ENCODE measurements around the gene ERC2.

ERC2 gene

DNA sequence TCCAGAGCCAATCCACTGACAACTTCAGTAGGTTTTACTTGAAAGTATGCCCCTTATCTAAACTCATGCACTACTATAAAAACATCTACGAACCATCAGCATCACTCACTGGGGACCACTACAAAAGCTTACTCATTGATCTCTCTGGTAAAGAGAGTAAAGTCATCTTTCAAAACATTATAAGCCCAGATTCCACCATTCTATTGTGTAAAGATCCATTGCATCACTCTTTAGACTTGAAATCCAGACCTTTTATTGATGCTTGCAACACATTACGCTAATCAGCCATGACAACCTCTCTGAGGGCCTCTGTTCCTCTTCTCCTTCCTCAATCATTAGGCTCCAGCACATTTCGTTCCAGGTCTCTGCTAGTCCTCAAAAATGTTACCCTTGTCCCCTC, 732.3 kb downstream of the ERC2 start:
- H3K4me3 ChIP-seq (ENCODE audit: low read depth, low read length), result no peak overlapping the region
- TF ChIP-seq, protein P1, sequence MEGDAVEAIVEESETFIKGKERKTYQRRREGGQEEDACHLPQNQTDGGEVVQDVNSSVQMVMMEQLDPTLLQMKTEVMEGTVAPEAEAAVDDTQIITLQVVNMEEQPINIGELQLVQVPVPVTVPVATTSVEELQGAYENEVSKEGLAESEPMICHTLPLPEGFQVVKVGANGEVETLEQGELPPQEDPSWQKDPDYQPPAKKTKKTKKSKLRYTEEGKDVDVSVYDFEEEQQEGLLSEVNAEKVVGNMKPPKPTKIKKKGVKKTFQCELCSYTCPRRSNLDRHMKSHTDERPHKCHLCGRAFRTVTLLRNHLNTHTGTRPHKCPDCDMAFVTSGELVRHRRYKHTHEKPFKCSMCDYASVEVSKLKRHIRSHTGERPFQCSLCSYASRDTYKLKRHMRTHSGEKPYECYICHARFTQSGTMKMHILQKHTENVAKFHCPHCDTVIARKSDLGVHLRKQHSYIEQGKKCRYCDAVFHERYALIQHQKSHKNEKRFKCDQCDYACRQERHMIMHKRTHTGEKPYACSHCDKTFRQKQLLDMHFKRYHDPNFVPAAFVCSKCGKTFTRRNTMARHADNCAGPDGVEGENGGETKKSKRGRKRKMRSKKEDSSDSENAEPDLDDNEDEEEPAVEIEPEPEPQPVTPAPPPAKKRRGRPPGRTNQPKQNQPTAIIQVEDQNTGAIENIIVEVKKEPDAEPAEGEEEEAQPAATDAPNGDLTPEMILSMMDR (IDR thresholded peaks at IDR 0.05; ENCODE audit: low read depth, low read length, missing control alignments), result no peak
- no peak for DNase-seq (ENCODE audit: low read depth)
- in situ Hi-C loops (cut with HindIII; ENCODE audit: low sequenced_read_pairs), result loop anchor here (25.0 kb wide), 1 partner anchor 874 kb away; no protein-coding TSS in a partner anchor

DNA sequence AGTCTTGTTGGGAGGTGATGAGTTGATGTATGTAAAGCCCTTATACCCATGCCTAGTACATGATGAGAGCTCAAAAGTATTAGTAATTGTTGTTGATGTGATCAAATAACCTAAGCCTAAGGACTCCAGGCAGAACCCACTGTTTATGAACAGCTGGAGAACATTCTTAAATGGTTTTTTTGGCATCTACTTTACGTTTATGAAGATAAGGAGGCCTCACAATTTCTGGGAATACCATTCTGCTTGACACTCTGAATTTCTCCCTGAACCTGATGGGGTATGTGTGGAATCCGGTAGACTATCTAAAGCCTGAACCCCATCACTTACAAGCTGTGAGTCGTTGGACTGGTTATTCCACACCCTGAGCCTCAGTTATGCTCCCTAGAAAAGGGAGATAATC, 736.5 kb downstream of the ERC2 start:
- no peak overlapping the region for H3K4me3 ChIP-seq (ENCODE audit: low read depth, low read length)
- TF ChIP-seq, protein P1 (IDR thresholded peaks at IDR 0.05; ENCODE audit: low read depth, low read length, missing control alignments), result no peak
- no peak for DNase-seq (ENCODE audit: low read depth)
- in situ Hi-C loops (cut with HindIII; ENCODE audit: low sequenced_read_pairs), result loop anchor here (25.0 kb wide), 1 partner anchor 869 kb away; no protein-coding TSS in a partner anchor

GRCh38 chr3:55729546-55729945, 738.7 kb downstream of the ERC2 start:
- no peak for DNase-seq (ENCODE audit: low read depth)
- TF ChIP-seq, protein P1 (IDR thresholded peaks at IDR 0.05; ENCODE audit: low read depth, low read length, missing control alignments), result no peak
- in situ Hi-C loops (cut with HindIII; ENCODE audit: low sequenced_read_pairs), result loop anchor here (25.0 kb wide), 1 partner anchor 867 kb away; no protein-coding TSS in a partner anchor
- H3K4me3 ChIP-seq (ENCODE audit: low read depth, low read length), result no peak overlapping the region

DNA sequence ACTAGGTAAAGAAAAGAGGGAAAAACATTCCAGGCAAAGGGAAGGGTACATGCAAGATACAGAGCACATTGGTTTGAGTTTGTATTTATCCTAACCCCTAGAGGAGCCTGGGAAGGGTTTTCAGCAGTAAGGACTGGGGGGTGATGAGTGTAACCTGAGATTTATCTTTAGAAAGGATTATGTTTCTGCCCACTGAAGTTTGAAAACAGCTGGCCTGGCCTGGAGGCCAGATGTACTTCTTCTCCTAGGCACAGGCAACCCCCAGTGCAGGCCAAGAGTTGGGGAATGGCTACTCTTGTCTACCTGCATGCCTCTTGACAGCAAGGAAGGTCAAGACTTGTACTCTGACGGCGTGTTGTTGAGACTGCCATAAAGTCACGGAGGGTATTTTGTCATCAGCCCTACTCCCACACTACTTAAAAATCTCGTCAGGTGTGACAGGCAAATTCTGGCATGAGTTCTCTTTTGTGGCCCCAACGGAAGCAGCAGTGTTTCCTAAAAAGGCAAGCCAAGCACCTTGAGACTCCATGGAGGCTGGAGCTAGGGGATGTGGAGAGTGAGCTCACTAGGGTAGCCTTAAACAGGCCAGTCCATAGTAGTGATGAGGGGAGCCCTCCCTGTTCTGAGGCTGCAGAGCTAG, 739.7 kb downstream of the ERC2 start:
- TF ChIP-seq, protein P1 (IDR thresholded peaks at IDR 0.05; ENCODE audit: low read depth, low read length, missing control alignments), result no peak

GRCh38 chr3:55726501-55726775, 741.8 kb downstream of the ERC2 start:
- TF ChIP-seq, protein P1 (IDR thresholded peaks at IDR 0.05; ENCODE audit: low read depth, low read length, missing control alignments), result no peak
- no peak overlapping the region for H3K4me3 ChIP-seq (ENCODE audit: low read depth, low read length)
- in situ Hi-C loops (cut with HindIII; ENCODE audit: low sequenced_read_pairs), result loop anchor here (25.0 kb wide), 1 partner anchor 864 kb away; no protein-coding TSS in a partner anchor
- DNase-seq (ENCODE audit: low read depth), result no peak

More for the DNA sequence above, 739.7 kb downstream of the ERC2 start:
- in situ Hi-C loops (cut with HindIII; ENCODE audit: low sequenced_read_pairs), result loop anchor here (25.0 kb wide), 1 partner anchor 866 kb away; no protein-coding TSS in a partner anchor
- no peak overlapping the region for H3K4me3 ChIP-seq (ENCODE audit: low read depth, low read length)
- DNase-seq (ENCODE audit: low read depth), result no peak

- TF ChIP-seq, protein P1 (IDR thresholded peaks at IDR 0.05; ENCODE audit: low read depth, low read length, missing control alignments), result no peak
- DNase-seq (ENCODE audit: low read depth), result no peak
- in situ Hi-C loops (cut with HindIII; ENCODE audit: low sequenced_read_pairs), result loop anchor here (25.0 kb wide), 1 partner anchor 864 kb away; no protein-coding TSS in a partner anchor
- no peak overlapping the region for H3K4me3 ChIP-seq (ENCODE audit: low read depth, low read length)
Observed at GRCh38 chr3:55725681-55726500, 742.4 kb downstream of the ERC2 start.

Data from astrocyte of the cerebellum (primary cell).